Lower leg skin (tissue), 4 donors: ENCODE measurements around the gene DGLUCY. TPM values are rescaled to one million over a fixed set of nuclear protein-coding genes. Genes with fewer than 3 reads are reported as not detected.
"Not testable (repeated sequence)": the region's sequence is repeated elsewhere in the genome, so short reads cannot be mapped to it uniquely, and the experiment has no call there.

ENCODE experiments used
- DNase-seq, 2 donors: peaks; one replicate each; pipeline ENCODE4 v3.0.0-alpha.2; 2019; ENCODE audit warnings: low spot score in 2 of 2
- H3K4me3 ChIP-seq: fragments of 200-600 bp; sonication (generic); 2 replicates; pipeline ENCODE4 v1.5.1; 2017; ENCODE audit warnings: mild to moderate bottlenecking, low read depth; ENCODE audit not compliant: poor library complexity, severe bottlenecking
- POLR2A ChIP-seq, 2 donors: fragments of 450-650 bp; IDR thresholded peaks; one replicate each; pipeline ENCODE4 v1.6.1; 2016 to 2017; ENCODE audit warnings: antibody characterized with exemption in 2 of 2, mild to moderate bottlenecking in 1 of 2, moderate library complexity in 1 of 2
- WGBS, 2 donors: methylation state at CpG; one replicate each; pipeline ENCODE4 v1.1.5; 2018; 5-methylcytosine and 5-hydroxymethylcytosine counted together
- intact Hi-C: fragments of 100-400 bp; cut with DNase I; formaldehyde crosslinking; loops from one replicate; pipeline ENCODE4 v1.15.0; 2023; ENCODE audit warnings: low total_unique reads
- total RNA-seq, 4 donors: library from RNA; depleted of rRNA; stranded (reverse); fragments of >200 nt; gene quantifications; one replicate each; pipeline ENCODE4 v1.1.0, GENCODE V29; 2016
- TF ChIP-seq, protein P1 (sequence below), 3 donors: fragments of 450-650 bp; IDR thresholded peaks; one replicate each; pipeline ENCODE4 v1.5.1; 2016; ENCODE audit warnings: antibody characterized with exemption in 3 of 3, mild to moderate bottlenecking in 3 of 3, moderate library complexity in 2 of 3

Gene DGLUCY
- total RNA-seq, 4 donors from 2014 or later, result 27.8 to 65.0 (median 61.3) TPM

DNA sequence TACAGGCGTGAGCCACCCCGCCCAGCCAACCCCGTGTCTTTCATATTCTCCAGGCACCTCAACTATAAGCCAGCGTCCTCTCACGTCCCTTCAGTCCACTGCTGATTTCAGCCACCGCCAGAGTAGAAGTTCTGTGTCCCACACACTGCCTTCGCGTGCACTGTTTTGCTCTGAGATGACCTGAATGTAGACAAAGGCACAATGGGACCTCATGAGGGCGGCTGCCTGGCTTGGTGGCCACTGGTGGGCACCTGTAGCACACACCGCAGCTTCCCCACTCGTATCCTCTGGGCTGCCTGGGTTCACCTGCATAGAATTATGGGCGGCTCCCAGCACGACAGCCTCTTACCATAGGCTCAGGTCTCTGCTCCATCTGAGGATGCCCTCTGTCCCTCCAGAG, 73.4 kb downstream of the DGLUCY start:
- WGBS, 2 donors, result 98% methylated on average over 10 to 13 of the region's 13 CpGs
- no peak for TF ChIP-seq POLR2A (IDR thresholded peaks at IDR 0.05)
- TF ChIP-seq, protein P1, sequence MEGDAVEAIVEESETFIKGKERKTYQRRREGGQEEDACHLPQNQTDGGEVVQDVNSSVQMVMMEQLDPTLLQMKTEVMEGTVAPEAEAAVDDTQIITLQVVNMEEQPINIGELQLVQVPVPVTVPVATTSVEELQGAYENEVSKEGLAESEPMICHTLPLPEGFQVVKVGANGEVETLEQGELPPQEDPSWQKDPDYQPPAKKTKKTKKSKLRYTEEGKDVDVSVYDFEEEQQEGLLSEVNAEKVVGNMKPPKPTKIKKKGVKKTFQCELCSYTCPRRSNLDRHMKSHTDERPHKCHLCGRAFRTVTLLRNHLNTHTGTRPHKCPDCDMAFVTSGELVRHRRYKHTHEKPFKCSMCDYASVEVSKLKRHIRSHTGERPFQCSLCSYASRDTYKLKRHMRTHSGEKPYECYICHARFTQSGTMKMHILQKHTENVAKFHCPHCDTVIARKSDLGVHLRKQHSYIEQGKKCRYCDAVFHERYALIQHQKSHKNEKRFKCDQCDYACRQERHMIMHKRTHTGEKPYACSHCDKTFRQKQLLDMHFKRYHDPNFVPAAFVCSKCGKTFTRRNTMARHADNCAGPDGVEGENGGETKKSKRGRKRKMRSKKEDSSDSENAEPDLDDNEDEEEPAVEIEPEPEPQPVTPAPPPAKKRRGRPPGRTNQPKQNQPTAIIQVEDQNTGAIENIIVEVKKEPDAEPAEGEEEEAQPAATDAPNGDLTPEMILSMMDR (IDR thresholded peaks at IDR 0.05), result no peak
- DNase-seq, result no peak
- intact Hi-C loops, result no loop called here
- no peak overlapping the region for H3K4me3 ChIP-seq

DNA sequence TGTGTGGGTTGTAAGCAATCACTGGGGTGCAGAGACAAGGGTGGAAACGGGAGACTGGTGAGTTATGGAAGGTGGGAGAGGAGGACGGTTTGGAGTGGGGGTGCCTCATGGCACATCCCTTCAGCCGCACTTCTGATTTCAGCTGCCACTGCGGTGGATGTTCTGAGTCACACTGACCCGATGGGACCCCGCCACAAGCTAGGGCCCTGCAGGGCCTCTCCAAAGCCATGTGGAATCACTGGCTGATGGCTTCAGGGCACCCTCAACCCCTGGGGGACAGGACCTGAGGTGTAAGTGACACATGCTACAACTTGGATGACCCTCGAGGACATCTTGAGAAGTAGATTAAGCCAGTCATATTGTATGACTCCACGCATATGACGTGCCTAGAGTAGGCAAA, 77.0 kb downstream of the DGLUCY start:
- 96 to 99% methylated on average over 9 of the region's 9 CpGs for WGBS, 2 donors
- TF ChIP-seq, protein P1 (IDR thresholded peaks at IDR 0.05), result no peak
- no peak for TF ChIP-seq POLR2A (IDR thresholded peaks at IDR 0.05)
- DNase-seq, result no peak
- intact Hi-C loops, result no loop called here
- no peak overlapping the region for H3K4me3 ChIP-seq

DNA sequence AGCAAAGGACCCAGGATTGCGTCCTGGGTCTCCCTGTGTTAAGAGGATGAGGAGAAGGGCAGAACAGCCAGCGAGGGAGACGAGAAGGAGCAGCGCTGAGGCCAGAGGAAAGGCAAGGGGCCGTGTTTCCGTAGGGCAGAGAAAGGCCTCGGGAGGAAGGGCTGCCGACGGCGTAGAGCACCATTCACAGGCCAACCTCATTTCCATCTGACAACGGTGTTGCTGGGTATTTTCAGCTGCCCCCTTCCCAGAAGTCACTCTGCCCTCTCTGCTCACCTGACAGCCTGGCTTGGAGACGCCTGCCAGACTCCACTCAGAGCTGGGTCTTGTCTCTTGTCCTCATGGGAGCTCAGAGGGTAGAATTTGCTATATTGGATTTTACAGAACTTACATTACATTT, 79.2 kb downstream of the DGLUCY start:
- 84 to 85% methylated on average over 12 of the region's 12 CpGs for WGBS, 2 donors
- TF ChIP-seq, protein P1 (IDR thresholded peaks at IDR 0.05), result no peak
- no peak for TF ChIP-seq POLR2A (IDR thresholded peaks at IDR 0.05)
- no peak overlapping the region for H3K4me3 ChIP-seq
- intact Hi-C loops, result no loop called here
- DNase-seq, result no peak

DNA sequence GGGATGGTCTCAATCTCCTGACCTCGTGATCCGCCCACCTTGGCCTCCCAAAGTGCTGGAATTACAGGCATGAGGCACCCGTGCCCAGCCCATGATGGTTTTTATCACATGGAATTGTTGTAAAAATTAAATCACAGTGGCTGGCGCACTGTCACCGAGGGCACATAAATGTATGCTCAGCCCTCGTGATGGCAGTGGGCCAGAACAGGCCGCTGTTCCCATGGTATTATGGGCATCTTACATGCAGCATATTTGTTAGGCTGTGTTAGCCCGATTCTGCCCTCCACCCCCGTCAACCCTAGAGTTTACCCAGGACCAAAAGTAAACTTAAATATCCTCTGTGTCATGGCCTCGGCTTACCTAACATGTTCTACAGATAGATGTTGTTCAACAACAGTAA, 82.0 kb downstream of the DGLUCY start:
- intact Hi-C loops, result no loop called here
- no peak overlapping the region for H3K4me3 ChIP-seq
- 92 to 95% methylated on average over 10 of the region's 10 CpGs for WGBS, 2 donors
- no peak for DNase-seq
- TF ChIP-seq POLR2A (IDR thresholded peaks at IDR 0.05), result no peak
- TF ChIP-seq, protein P1 (IDR thresholded peaks at IDR 0.05), result no peak

DNA sequence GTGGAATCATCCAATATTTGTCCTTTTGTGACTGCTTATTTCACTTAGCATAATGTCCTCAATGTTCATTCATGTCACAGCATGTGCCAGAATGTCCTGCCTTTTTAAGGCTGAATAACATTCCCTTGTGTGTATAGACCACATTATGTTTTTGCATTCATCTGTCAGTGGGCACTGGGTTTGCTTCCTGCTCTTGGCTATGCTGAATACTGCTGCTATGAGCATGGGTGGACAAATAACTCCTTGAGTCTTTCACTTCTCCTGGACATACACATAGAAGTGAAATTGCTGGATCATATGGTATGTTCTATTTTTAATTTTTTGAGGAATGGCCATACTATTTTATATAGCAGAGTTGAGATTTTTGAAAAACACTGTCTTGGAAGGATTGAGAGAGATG, 83.8 kb downstream of the DGLUCY start:
- intact Hi-C loops, result no loop called here

DNA sequence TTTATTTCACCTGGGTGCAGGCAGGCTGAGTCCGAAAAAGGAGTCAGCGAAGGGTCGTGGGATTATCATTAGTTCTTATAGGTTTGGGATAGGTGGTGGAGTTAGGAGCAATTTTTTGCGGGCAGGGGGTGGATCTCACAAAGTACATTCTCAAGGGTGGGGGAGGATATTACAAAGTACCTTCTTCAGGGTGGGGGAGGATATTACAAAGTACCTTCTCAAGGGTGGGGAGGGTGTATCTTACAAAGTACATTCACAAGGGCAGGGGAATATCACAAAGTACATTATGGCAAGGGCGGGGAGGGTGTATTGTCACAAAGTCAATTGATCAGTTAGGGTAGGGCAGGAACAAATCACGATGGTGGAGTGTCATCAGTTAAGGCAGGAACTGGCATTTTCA, 86.9 kb downstream of the DGLUCY start:
- WGBS, 2 donors, result 97% methylated on average over 6 of the region's 6 CpGs
- DNase-seq, intact Hi-C loops, H3K4me3 ChIP-seq: not testable (repeated sequence)

More for the DNA sequence above, 83.8 kb downstream of the DGLUCY start:
- H3K4me3 ChIP-seq, result no peak overlapping the region
- no peak for DNase-seq
- no peak for TF ChIP-seq POLR2A (IDR thresholded peaks at IDR 0.05)
- TF ChIP-seq, protein P1 (IDR thresholded peaks at IDR 0.05), result no peak
